ENCODE measurements around the gene DAB1.

DAB1 gene

GRCh38 chr1:57026624-57027354 is 397.1 kb downstream of the DAB1 start:
- Histone ChIP-seq H3K4me3 (ENCODE audit: low read length) (no peak overlapping the region), H3K9me3 (ENCODE audit: control insufficient read depth, low read length) (no peaks in the 10 kb centered on the region), H3K4me1 (ENCODE audit: control insufficient read depth, insufficient read depth, low read length) (no peaks in the 10 kb centered on the region), H3K27me3 (ENCODE audit: control insufficient read depth, insufficient read depth, low read length) (no peaks in the 10 kb centered on the region), H3K9ac (ENCODE audit: low read length) (no peak overlapping the region), H3K36me3 (ENCODE audit: control insufficient read depth, insufficient read depth, low read length) (no peaks in the 10 kb centered on the region)

GRCh38 chr1:57024855-57025254 is 399.0 kb downstream of the DAB1 start:
- Histone ChIP-seq H3K9me3 (ENCODE audit: control insufficient read depth, low read length) (no peaks in the 10 kb centered on the region), H3K9ac (ENCODE audit: low read length) (no peak overlapping the region), H3K36me3 (ENCODE audit: control insufficient read depth, insufficient read depth, low read length) (no peaks in the 10 kb centered on the region), H3K4me1 (ENCODE audit: control insufficient read depth, insufficient read depth, low read length) (no peaks in the 10 kb centered on the region), H3K4me3 (ENCODE audit: low read length) (no peak overlapping the region), H3K27me3 (ENCODE audit: control insufficient read depth, insufficient read depth, low read length) (no peaks in the 10 kb centered on the region)

- no peaks in the 10 kb centered on the region for H3K27me3 ChIP-seq (ENCODE audit: control insufficient read depth, insufficient read depth, low read length)
- H3K9ac ChIP-seq (ENCODE audit: low read length): no peak overlapping the region
- no peaks in the 10 kb centered on the region for H3K36me3 ChIP-seq (ENCODE audit: control insufficient read depth, insufficient read depth, low read length)
- H3K9me3 ChIP-seq (ENCODE audit: control insufficient read depth, low read length): no peaks in the 10 kb centered on the region
- H3K4me3 ChIP-seq (ENCODE audit: low read length): no peak overlapping the region
- no peaks in the 10 kb centered on the region for H3K4me1 ChIP-seq (ENCODE audit: control insufficient read depth, insufficient read depth, low read length)
These were observed 399.4 kb downstream of the DAB1 start for GRCh38 chr1:57024428-57024827.

GRCh38 chr1:57020216-57020615 is 403.6 kb downstream of the DAB1 start:
- Histone ChIP-seq H3K9ac (ENCODE audit: low read length) (no peak overlapping the region), H3K4me1 (ENCODE audit: control insufficient read depth, insufficient read depth, low read length) (no peaks in the 10 kb centered on the region), H3K36me3 (ENCODE audit: control insufficient read depth, insufficient read depth, low read length) (no peaks in the 10 kb centered on the region), H3K27me3 (ENCODE audit: control insufficient read depth, insufficient read depth, low read length) (no peaks in the 10 kb centered on the region), H3K4me3 (ENCODE audit: low read length) (no peak overlapping the region), H3K9me3 (ENCODE audit: control insufficient read depth, low read length) (no peaks in the 10 kb centered on the region)

DNA sequence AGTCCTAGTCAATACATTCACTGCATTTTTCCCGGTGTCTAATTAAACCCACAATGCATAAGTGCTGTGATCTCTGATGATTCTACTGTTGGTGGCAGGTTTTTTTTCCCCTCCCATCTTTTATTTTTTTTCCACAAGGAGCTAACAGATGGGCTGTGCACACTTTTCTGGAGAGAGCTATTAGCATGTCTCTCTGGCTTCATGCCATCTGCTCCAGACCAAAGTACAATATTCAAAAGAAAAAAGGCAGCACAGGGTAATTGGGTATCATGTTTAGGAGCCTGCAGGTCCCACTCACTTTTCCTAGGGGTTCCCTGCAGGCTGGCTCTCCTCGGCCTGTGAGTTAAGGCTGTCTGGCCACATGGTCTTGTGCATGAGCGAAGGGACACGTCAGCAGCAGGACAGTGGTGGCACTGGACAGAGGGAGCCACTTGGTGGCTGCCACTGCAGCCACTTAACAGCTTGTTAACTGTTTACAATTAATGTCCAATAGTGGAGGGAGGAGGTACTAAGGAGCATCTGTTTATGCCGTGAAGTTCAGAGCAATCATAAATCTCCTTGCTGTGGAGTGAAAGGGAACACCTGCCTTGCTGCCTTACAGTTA is 404.5 kb downstream of the DAB1 start:
- Histone ChIP-seq H3K4me3 (ENCODE audit: low read length) (no peak overlapping the region), H3K4me1 (ENCODE audit: control insufficient read depth, insufficient read depth, low read length) (no peaks in the 10 kb centered on the region), H3K9ac (ENCODE audit: low read length) (no peak overlapping the region), H3K27me3 (ENCODE audit: control insufficient read depth, insufficient read depth, low read length) (no peaks in the 10 kb centered on the region), H3K36me3 (ENCODE audit: control insufficient read depth, insufficient read depth, low read length) (no peaks in the 10 kb centered on the region), H3K9me3 (ENCODE audit: control insufficient read depth, low read length) (no peaks in the 10 kb centered on the region)

GRCh38 chr1:57018119-57018518 is 405.7 kb downstream of the DAB1 start:
- H3K9me3 ChIP-seq (ENCODE audit: control insufficient read depth, low read length): no peaks in the 10 kb centered on the region

DNA sequence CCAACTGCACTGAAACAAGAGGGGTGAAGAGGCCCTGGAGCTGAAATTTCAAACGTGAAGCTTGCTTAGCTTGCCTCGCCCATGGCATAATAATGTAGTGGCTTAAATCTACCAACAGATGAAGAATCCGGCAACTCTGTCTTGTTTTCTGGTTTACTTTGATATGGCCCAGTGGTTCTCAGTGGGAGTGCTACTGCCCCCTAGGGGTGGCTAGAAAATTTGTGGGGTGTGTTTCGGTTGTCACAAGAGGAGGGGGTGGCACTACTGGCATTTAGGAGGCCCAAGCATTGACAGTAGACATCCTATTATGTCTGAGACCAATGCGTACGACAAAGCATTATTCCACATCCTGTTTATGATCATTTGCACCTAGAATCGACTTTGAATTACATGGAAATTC is 406.1 kb downstream of the DAB1 start:
- H3K36me3 ChIP-seq (ENCODE audit: control insufficient read depth, insufficient read depth, low read length): no peaks in the 10 kb centered on the region
- no peaks in the 10 kb centered on the region for H3K27me3 ChIP-seq (ENCODE audit: control insufficient read depth, insufficient read depth, low read length)
- H3K4me1 ChIP-seq (ENCODE audit: control insufficient read depth, insufficient read depth, low read length): no peaks in the 10 kb centered on the region
- no peak overlapping the region for H3K9ac ChIP-seq (ENCODE audit: low read length)
- H3K4me3 ChIP-seq (ENCODE audit: low read length): no peak overlapping the region
- no peaks in the 10 kb centered on the region for H3K9me3 ChIP-seq (ENCODE audit: control insufficient read depth, low read length)

More at GRCh38 chr1:57018119-57018518, 405.7 kb downstream of the DAB1 start:
- Histone ChIP-seq H3K4me3 (ENCODE audit: low read length) (no peak overlapping the region), H3K4me1 (ENCODE audit: control insufficient read depth, insufficient read depth, low read length) (no peaks in the 10 kb centered on the region), H3K27me3 (ENCODE audit: control insufficient read depth, insufficient read depth, low read length) (no peaks in the 10 kb centered on the region), H3K9ac (ENCODE audit: low read length) (no peak overlapping the region), H3K36me3 (ENCODE audit: control insufficient read depth, insufficient read depth, low read length) (no peaks in the 10 kb centered on the region)

DNA sequence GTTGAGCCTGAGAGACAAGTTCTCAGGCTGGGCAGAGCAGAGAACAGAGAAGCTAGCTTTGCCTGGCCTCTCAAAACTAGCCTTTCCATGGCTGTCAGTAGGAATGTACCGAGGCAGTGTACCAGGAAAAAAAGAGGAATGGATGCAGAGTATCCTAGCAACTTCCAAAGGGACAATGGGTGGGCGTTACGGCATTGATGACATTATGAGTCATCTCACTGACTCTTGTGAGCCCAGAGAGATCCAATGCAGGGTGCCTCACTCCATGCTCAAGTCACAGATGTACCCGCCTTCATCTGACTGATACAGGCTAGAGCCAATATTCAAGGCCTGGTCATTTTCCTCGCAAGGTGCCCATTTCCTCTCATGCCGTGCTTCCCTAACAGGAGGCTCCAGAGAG is 406.7 kb downstream of the DAB1 start:
- H3K9ac ChIP-seq (ENCODE audit: low read length): no peak overlapping the region
- H3K9me3 ChIP-seq (ENCODE audit: control insufficient read depth, low read length): no peaks in the 10 kb centered on the region
- H3K4me1 ChIP-seq (ENCODE audit: control insufficient read depth, insufficient read depth, low read length): no peaks in the 10 kb centered on the region
- no peak overlapping the region for H3K4me3 ChIP-seq (ENCODE audit: low read length)
- H3K27me3 ChIP-seq (ENCODE audit: control insufficient read depth, insufficient read depth, low read length): peaks cover 3% of the 10 kb centered on the region
- no peaks in the 10 kb centered on the region for H3K36me3 ChIP-seq (ENCODE audit: control insufficient read depth, insufficient read depth, low read length)

- Histone ChIP-seq H3K9ac (ENCODE audit: low read length) (no peak overlapping the region), H3K9me3 (ENCODE audit: control insufficient read depth, low read length) (no peaks in the 10 kb centered on the region), H3K4me1 (ENCODE audit: control insufficient read depth, insufficient read depth, low read length) (no peaks in the 10 kb centered on the region), H3K27me3 (ENCODE audit: control insufficient read depth, insufficient read depth, low read length) (peaks cover 11% of the 10 kb centered on the region), H3K4me3 (ENCODE audit: low read length) (no peak overlapping the region), H3K36me3 (ENCODE audit: control insufficient read depth, insufficient read depth, low read length) (no peaks in the 10 kb centered on the region)
These were observed 408.8 kb downstream of the DAB1 start for GRCh38 chr1:57015071-57015470.

GRCh38 chr1:57013522-57013921 is 410.3 kb downstream of the DAB1 start:
- Histone ChIP-seq H3K27me3 (ENCODE audit: control insufficient read depth, insufficient read depth, low read length) (peaks cover 11% of the 10 kb centered on the region), H3K4me3 (ENCODE audit: low read length) (no peak overlapping the region), H3K36me3 (ENCODE audit: control insufficient read depth, insufficient read depth, low read length) (no peaks in the 10 kb centered on the region), H3K4me1 (ENCODE audit: control insufficient read depth, insufficient read depth, low read length) (no peaks in the 10 kb centered on the region), H3K9ac (ENCODE audit: low read length) (no peak overlapping the region), H3K9me3 (ENCODE audit: control insufficient read depth, low read length) (no peaks in the 10 kb centered on the region)

GRCh38 chr1:57012315-57012714 is 411.5 kb downstream of the DAB1 start:
- Histone ChIP-seq H3K4me3 (ENCODE audit: low read length) (no peak overlapping the region), H3K4me1 (ENCODE audit: control insufficient read depth, insufficient read depth, low read length) (no peaks in the 10 kb centered on the region), H3K27me3 (ENCODE audit: control insufficient read depth, insufficient read depth, low read length) (peaks cover 11% of the 10 kb centered on the region)

DNA sequence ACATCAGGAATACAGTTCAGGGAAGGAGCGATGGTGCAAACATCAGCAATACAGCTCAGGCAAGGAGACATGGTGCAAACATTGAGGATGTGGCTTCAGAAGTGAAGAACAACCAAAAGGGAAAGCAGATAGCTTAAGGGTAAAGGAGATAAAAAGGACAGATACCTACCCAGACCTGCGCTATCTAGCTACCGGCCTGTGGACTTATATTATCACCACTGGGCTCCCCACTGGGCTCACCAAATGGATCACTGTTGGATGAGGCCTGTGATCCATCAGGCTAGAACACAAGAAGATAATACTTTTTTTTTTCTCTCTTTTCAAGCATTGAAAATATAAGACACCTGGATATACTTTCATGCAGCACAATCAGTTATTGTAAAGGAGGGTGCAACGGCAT is 413.3 kb downstream of the DAB1 start:
- Histone ChIP-seq H3K4me3 (ENCODE audit: low read length) (no peak overlapping the region), H3K36me3 (ENCODE audit: control insufficient read depth, insufficient read depth, low read length) (no peaks in the 10 kb centered on the region), H3K9me3 (ENCODE audit: control insufficient read depth, low read length) (no peaks in the 10 kb centered on the region), H3K9ac (ENCODE audit: low read length) (no peak overlapping the region), H3K4me1 (ENCODE audit: control insufficient read depth, insufficient read depth, low read length) (no peaks in the 10 kb centered on the region), H3K27me3 (ENCODE audit: control insufficient read depth, insufficient read depth, low read length) (peaks cover 11% of the 10 kb centered on the region)

More at GRCh38 chr1:57012315-57012714, 411.5 kb downstream of the DAB1 start:
- Histone ChIP-seq H3K36me3 (ENCODE audit: control insufficient read depth, insufficient read depth, low read length) (no peaks in the 10 kb centered on the region), H3K9ac (ENCODE audit: low read length) (no peak overlapping the region), H3K9me3 (ENCODE audit: control insufficient read depth, low read length) (no peaks in the 10 kb centered on the region)

Data from mucosa of stomach (tissue), 1 donor.